HCT116 (cell line): ENCODE measurements around the gene NHERF1. TPM values are rescaled to one million over a fixed set of nuclear protein-coding genes. Genes with fewer than 3 reads are reported as not detected.

ENCODE experiments used
- ATAC-seq: fragments of 200-7000 bp; cut with Tn5 transposase; 2 replicates; pipeline ENCODE4 v1.9.1; 2020; ENCODE audit warnings: mild to moderate bottlenecking, moderate library complexity
- BruUV-seq: library from RNA; stranded (reverse); fragments of 400-500 nt; replicated peaks from 2 replicates; lab custom pipeline; 2021; lab: Mats Ljungman, UMichigan
- CTCF ChIA-PET: fragments of 300-600 bp; sonication (Branson Sonifier 250); formaldehyde crosslinking; loops from one replicate; lab custom pipeline; 2021; ENCODE audit warnings: antibody characterized with exemption; lab: Charles Lee
- POLR2A ChIA-PET: fragments of 300-600, 350-600 bp; sonication (Branson Sonifier 250); formaldehyde crosslinking; loops from one replicate; lab custom pipeline; 2021; ENCODE audit warnings: antibody characterized with exemption; lab: Charles Lee
- RAD21 ChIA-PET, 2 experiments: fragments of 300-600 bp; sonication (Branson Sonifier 250); formaldehyde crosslinking; loops; one replicate each; lab custom pipeline; 2023; ENCODE audit warnings: low total read pairs in 2 of 2; ENCODE audit not compliant: uncharacterized antibody in 2 of 2, unreplicated experiment in 2 of 2, low non-redundant PET in 1 of 2; lab: Charles Lee
- DNase-seq: peaks from one replicate; pipeline ENCODE4 v3.0.0-alpha.2; 2010; ENCODE audit warnings: low read depth, low spot score
- H2AFZ ChIP-seq: fragments of 200-600 bp; shearing (Covaris generic), sonication (generic); 2 replicates; pipeline ENCODE4 v1.6.1; 2017; ENCODE audit warnings: low read depth, mixed run types, mixed read lengths, antibody characterized with exemption, low read length; ENCODE audit not compliant: poor library complexity, severe bottlenecking
- H3K27ac ChIP-seq: 2 replicates; pipeline ENCODE4 v1.5.1; 2012; ENCODE audit warnings: low read depth, low read length
- H3K27me3 ChIP-seq: fragments of 200-600 bp; sonication (generic); 2 replicates; pipeline ENCODE4 v1.6.1; 2016; ENCODE audit warnings: mixed run types, low read length, mixed read lengths; ENCODE audit not compliant: insufficient read depth
- H3K36me3 ChIP-seq, 2 experiments: fragments of 200-500 bp in 1 of 2; fragments of 200-600 bp in 1 of 2; sonication (Bioruptor generic) in 1 of 2; sonication (generic) in 1 of 2; 2 replicates each; pipeline versions ENCODE4 v1.5.1 to v1.6.1; 2014 to 2016; ENCODE audit warnings: low read length in 2 of 2, inconsistent platforms in 1 of 2, mixed read lengths in 1 of 2, mixed run types in 1 of 2; ENCODE audit not compliant: insufficient read depth in 2 of 2, control insufficient read depth in 1 of 2
- H3K4me1 ChIP-seq, 2 experiments: fragments of 200-600 bp in 1 of 2; sonication (generic) in 1 of 2; 2 replicates each; pipeline versions ENCODE4 v1.5.1 to v1.6.1; 2012 to 2017; ENCODE audit warnings: low read length in 2 of 2, inconsistent platforms in 1 of 2, mild to moderate bottlenecking in 1 of 2, mixed read lengths in 1 of 2, mixed run types in 1 of 2, moderate library complexity in 1 of 2; ENCODE audit not compliant: insufficient read depth in 2 of 2, control insufficient read depth in 1 of 2
- H3K4me2 ChIP-seq: fragments of 200-600 bp; sonication (generic); 2 replicates; pipeline ENCODE4 v1.6.1; 2017; ENCODE audit warnings: mixed run types, low read length, mixed read lengths
- H3K4me3 ChIP-seq, 2 experiments: fragments of 200-600 bp in 1 of 2; sonication (generic) in 1 of 2; replicated peaks in 1 of 2; 2 replicates each; pipeline ENCODE4 v1.5.1; 2011 to 2016; ENCODE audit warnings: low read length in 2 of 2, control low read depth in 1 of 2, low read depth in 1 of 2, mild to moderate bottlenecking in 1 of 2, mixed read lengths in 1 of 2, mixed run types in 1 of 2
- H3K79me2 ChIP-seq: fragments of 200-600 bp; sonication (generic); 2 replicates; pipeline ENCODE4 v1.6.1; 2017; ENCODE audit warnings: mild to moderate bottlenecking, mixed run types, low read length, moderate library complexity, mixed read lengths; ENCODE audit not compliant: insufficient read depth
- H3K9ac ChIP-seq: fragments of 200-600 bp; sonication (generic); 2 replicates; pipeline ENCODE4 v1.6.1; 2016; ENCODE audit warnings: low read length, mixed read lengths
- H3K9me2 ChIP-seq: fragments of 200-600 bp; sonication (generic), shearing (Covaris generic); 2 replicates; pipeline ENCODE4 v1.6.1; 2017; ENCODE audit warnings: mixed run types, mild to moderate bottlenecking, moderate library complexity; ENCODE audit not compliant: insufficient read depth
- H3K9me3 ChIP-seq, 2 experiments: fragments of 200-500 bp in 1 of 2; fragments of 200-600 bp in 1 of 2; sonication (Bioruptor generic) in 1 of 2; sonication (generic) in 1 of 2; 2 replicates each; pipeline ENCODE4 v1.6.1; 2014 to 2017; ENCODE audit warnings: low read length in 2 of 2, mixed read lengths in 2 of 2, inconsistent platforms in 1 of 2, low read depth in 1 of 2, mild to moderate bottlenecking in 1 of 2, mixed run types in 1 of 2, moderate library complexity in 1 of 2; ENCODE audit not compliant: control insufficient read depth in 1 of 2, insufficient read depth in 1 of 2
- H4K20me1 ChIP-seq: fragments of 200-600 bp; sonication (generic), shearing (Covaris generic); 2 replicates; pipeline ENCODE4 v1.6.1; 2017; ENCODE audit warnings: mixed run types, mild to moderate bottlenecking, moderate library complexity; ENCODE audit not compliant: insufficient read depth
- CEBPB ChIP-seq: IDR thresholded peaks from 2 replicates; pipeline ENCODE4 v1.6.1; 2012; ENCODE audit warnings: low read depth
- EGR1 ChIP-seq: IDR thresholded peaks from 2 replicates; pipeline ENCODE4 v1.6.1; 2012; ENCODE audit warnings: low read depth
- ELF1 ChIP-seq: IDR thresholded peaks from 2 replicates; pipeline ENCODE4 v1.6.1; 2012; ENCODE audit warnings: low read depth, borderline replicate concordance
- EZH2 ChIP-seq: fragments of 200-600 bp; sonication (generic); IDR thresholded peaks from 2 replicates; pipeline ENCODE4 v1.6.1; 2017; ENCODE audit warnings: antibody characterized with exemption, mixed run types
- EZH2phosphoT487 ChIP-seq: fragments of 200-600 bp; IDR thresholded peaks from 2 replicates; pipeline ENCODE4 v1.6.1; 2018; ENCODE audit warnings: antibody characterized with exemption, borderline replicate concordance
- FOSL1 ChIP-seq: IDR thresholded peaks from 2 replicates; pipeline ENCODE4 v1.6.1; 2012; ENCODE audit warnings: low read depth
- POLR2A ChIP-seq: IDR thresholded peaks from 2 replicates; pipeline ENCODE4 v1.7.0; 2011; ENCODE audit warnings: borderline replicate concordance; ENCODE audit not compliant: insufficient read depth, insufficient read length; ENCODE audit errors: extremely low read depth
- POLR2AphosphoS5 ChIP-seq: IDR thresholded peaks from 2 replicates; pipeline ENCODE4 v1.6.1; 2011; ENCODE audit warnings: mild to moderate bottlenecking, low read depth, low read length, moderate library complexity
- RAD21 ChIP-seq: IDR thresholded peaks from 2 replicates; pipeline ENCODE4 v1.6.1; 2012; ENCODE audit warnings: low read depth, mild to moderate bottlenecking
- SIN3A ChIP-seq: IDR thresholded peaks from 2 replicates; pipeline ENCODE4 v1.6.1; 2012; ENCODE audit warnings: low read depth
- SP1 ChIP-seq: IDR thresholded peaks from 2 replicates; pipeline ENCODE4 v1.6.1; 2012; ENCODE audit warnings: low read depth
- SRF ChIP-seq: IDR thresholded peaks from 2 replicates; pipeline ENCODE4 v1.6.1; 2012; ENCODE audit warnings: low read depth
- TCF7L2 ChIP-seq: IDR thresholded peaks from 2 replicates; pipeline ENCODE4 v1.7.0; 2011; ENCODE audit warnings: borderline replicate concordance, inconsistent platforms; ENCODE audit not compliant: insufficient read depth, insufficient read length; ENCODE audit errors: extremely low read depth
- YY1 ChIP-seq: IDR thresholded peaks from 2 replicates; pipeline ENCODE4 v1.6.1; 2011; ENCODE audit warnings: low read length, low read depth, moderate library complexity, mild to moderate bottlenecking; ENCODE audit not compliant: insufficient replicate concordance; ENCODE audit errors: extremely low read depth
- ZFX ChIP-seq: fragments of 450-650 bp; IDR thresholded peaks from 2 replicates; pipeline ENCODE4 v1.6.1; 2017
- ZNF274 ChIP-seq: fragments of 200-500 bp; sonication (Bioruptor generic); IDR thresholded peaks from 2 replicates; pipeline ENCODE4 v1.6.1; 2014; ENCODE audit warnings: mild to moderate bottlenecking, low read depth, low read length, inconsistent platforms
- intact Hi-C: fragments of 100-400 bp; cut with micrococcal nuclease; formaldehyde crosslinking; loops from 2 replicates; pipeline ENCODE4 v1.10.0; 2022
- total RNA-seq: library from RNA; stranded (reverse); gene quantifications from one replicate; pipeline ENCODE4 v1.2.1, GENCODE V29; 2021; ENCODE audit not compliant: unreplicated experiment
- TF ChIP-seq, protein P1 (sequence below): IDR thresholded peaks from 2 replicates; pipeline ENCODE4 v1.6.1; 2012; ENCODE audit warnings: low read depth
- TF ChIP-seq, protein P2 (sequence below): IDR thresholded peaks from 2 replicates; pipeline ENCODE4 v1.6.1; 2011; ENCODE audit warnings: mild to moderate bottlenecking, low read length, moderate library complexity; ENCODE audit not compliant: insufficient replicate concordance; ENCODE audit errors: extremely low read depth
- TF ChIP-seq, protein P3 (sequence below), 3 experiments: fragments of 200-600 bp in 1 of 3; sonication (generic) in 1 of 3; IDR thresholded peaks in 2 of 3; conservative IDR thresholded peaks in 1 of 3; 2 replicates each; pipeline ENCODE4 v1.5.1; 2012 to 2017; ENCODE audit warnings: low read depth in 2 of 3, low read length in 2 of 3, antibody characterized with exemption in 1 of 3, borderline replicate concordance in 1 of 3, control low read depth in 1 of 3, mild to moderate bottlenecking in 1 of 3, mixed read lengths in 1 of 3, mixed run types in 1 of 3, moderate library complexity in 1 of 3; ENCODE audit not compliant: insufficient read depth in 1 of 3
- TF ChIP-seq, protein P4 (sequence below): IDR thresholded peaks from 2 replicates; pipeline ENCODE4 v1.6.1; 2012

The NHERF1 gene
- total RNA-seq, 1 experiment from 2014 or later = 129 TPM

DNA sequence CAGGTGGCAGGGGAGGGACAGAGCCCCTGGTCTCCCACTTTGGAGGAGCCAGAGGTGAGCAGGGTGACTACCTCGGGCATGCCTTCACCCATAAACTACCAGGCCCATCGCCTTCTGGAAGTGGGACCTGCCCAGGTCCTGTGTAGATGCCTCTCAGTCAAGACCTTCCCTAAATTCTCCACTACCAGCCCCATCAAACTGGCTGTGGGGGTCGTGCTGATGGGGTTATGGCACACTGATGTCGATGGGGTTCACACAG, 17.2 kb upstream of the NHERF1 start:
- no TSS peak for BruUV-seq
- no peaks in the 10 kb centered on the region for H3K27me3 ChIP-seq

More for the DNA sequence above, 17.2 kb upstream of the NHERF1 start:
- intact Hi-C loops = no loop called here
- Histone ChIP-seq H3K4me1 (peaks cover 3 to 4% of the 10 kb centered on the region in 2 experiments; a peak in 3 of 4 replicates), H4K20me1 (no peaks in the 10 kb centered on the region), H3K36me3 (no peaks in the 10 kb centered on the region), H3K4me3 (no peak overlapping the region), H3K9me2 (no peaks in the 10 kb centered on the region), H3K4me2 (no peak overlapping the region), H3K9me3 (peaks cover 0 to 5% of the 10 kb centered on the region in 2 experiments; a peak in 1 of 4 replicates), H3K27ac (no peak overlapping the region), H2AFZ (no peak overlapping the region), H3K9ac (no peak overlapping the region), H3K79me2 (no peaks in the 10 kb centered on the region)
- ATAC-seq (no peak), DNase-seq (no peak)
- CTCF ChIA-PET = no interaction called here
- TF ChIP-seq POLR2A (no peak), SP1 (no peak), EGR1 (no peak), ZFX (no peak), SIN3A (no peak), ZNF274 (no peak), SRF (no peak), EZH2phosphoT487 (no peak), YY1 (no peak), TCF7L2 (no peak), RAD21 (no peak), POLR2AphosphoS5 (no peak), ELF1 (no peak), FOSL1 (no peak), EZH2 (no peak), CEBPB (no peak)
- TF ChIP-seq, protein P1, sequence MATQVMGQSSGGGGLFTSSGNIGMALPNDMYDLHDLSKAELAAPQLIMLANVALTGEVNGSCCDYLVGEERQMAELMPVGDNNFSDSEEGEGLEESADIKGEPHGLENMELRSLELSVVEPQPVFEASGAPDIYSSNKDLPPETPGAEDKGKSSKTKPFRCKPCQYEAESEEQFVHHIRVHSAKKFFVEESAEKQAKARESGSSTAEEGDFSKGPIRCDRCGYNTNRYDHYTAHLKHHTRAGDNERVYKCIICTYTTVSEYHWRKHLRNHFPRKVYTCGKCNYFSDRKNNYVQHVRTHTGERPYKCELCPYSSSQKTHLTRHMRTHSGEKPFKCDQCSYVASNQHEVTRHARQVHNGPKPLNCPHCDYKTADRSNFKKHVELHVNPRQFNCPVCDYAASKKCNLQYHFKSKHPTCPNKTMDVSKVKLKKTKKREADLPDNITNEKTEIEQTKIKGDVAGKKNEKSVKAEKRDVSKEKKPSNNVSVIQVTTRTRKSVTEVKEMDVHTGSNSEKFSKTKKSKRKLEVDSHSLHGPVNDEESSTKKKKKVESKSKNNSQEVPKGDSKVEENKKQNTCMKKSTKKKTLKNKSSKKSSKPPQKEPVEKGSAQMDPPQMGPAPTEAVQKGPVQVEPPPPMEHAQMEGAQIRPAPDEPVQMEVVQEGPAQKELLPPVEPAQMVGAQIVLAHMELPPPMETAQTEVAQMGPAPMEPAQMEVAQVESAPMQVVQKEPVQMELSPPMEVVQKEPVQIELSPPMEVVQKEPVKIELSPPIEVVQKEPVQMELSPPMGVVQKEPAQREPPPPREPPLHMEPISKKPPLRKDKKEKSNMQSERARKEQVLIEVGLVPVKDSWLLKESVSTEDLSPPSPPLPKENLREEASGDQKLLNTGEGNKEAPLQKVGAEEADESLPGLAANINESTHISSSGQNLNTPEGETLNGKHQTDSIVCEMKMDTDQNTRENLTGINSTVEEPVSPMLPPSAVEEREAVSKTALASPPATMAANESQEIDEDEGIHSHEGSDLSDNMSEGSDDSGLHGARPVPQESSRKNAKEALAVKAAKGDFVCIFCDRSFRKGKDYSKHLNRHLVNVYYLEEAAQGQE = no peak
- TF ChIP-seq, protein P2, sequence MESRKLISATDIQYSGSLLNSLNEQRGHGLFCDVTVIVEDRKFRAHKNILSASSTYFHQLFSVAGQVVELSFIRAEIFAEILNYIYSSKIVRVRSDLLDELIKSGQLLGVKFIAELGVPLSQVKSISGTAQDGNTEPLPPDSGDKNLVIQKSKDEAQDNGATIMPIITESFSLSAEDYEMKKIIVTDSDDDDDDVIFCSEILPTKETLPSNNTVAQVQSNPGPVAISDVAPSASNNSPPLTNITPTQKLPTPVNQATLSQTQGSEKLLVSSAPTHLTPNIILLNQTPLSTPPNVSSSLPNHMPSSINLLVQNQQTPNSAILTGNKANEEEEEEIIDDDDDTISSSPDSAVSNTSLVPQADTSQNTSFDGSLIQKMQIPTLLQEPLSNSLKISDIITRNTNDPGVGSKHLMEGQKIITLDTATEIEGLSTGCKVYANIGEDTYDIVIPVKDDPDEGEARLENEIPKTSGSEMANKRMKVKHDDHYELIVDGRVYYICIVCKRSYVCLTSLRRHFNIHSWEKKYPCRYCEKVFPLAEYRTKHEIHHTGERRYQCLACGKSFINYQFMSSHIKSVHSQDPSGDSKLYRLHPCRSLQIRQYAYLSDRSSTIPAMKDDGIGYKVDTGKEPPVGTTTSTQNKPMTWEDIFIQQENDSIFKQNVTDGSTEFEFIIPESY = no peak
- TF ChIP-seq, protein P3, sequence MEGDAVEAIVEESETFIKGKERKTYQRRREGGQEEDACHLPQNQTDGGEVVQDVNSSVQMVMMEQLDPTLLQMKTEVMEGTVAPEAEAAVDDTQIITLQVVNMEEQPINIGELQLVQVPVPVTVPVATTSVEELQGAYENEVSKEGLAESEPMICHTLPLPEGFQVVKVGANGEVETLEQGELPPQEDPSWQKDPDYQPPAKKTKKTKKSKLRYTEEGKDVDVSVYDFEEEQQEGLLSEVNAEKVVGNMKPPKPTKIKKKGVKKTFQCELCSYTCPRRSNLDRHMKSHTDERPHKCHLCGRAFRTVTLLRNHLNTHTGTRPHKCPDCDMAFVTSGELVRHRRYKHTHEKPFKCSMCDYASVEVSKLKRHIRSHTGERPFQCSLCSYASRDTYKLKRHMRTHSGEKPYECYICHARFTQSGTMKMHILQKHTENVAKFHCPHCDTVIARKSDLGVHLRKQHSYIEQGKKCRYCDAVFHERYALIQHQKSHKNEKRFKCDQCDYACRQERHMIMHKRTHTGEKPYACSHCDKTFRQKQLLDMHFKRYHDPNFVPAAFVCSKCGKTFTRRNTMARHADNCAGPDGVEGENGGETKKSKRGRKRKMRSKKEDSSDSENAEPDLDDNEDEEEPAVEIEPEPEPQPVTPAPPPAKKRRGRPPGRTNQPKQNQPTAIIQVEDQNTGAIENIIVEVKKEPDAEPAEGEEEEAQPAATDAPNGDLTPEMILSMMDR (IDR thresholded peaks at IDR 0.05 in 2 of 3, conservative IDR thresholded peaks at IDR 0.05 in 1 of 3; ENCODE audit: borderline replicate concordance in 1 of 3, insufficient read depth in 1 of 3, low read depth in 2 of 3, low read length in 2 of 3) = no peak
- TF ChIP-seq, protein P4, sequence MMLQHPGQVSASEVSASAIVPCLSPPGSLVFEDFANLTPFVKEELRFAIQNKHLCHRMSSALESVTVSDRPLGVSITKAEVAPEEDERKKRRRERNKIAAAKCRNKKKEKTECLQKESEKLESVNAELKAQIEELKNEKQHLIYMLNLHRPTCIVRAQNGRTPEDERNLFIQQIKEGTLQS = no peak
- POLR2A ChIA-PET = no interaction called here
- RAD21 ChIA-PET = no interaction called here
